GM19023 (cell line): ENCODE measurements around the gene PELI1.

Experiments used
- ATAC-seq: cut with Tn5 transposase; IDR thresholded peaks from one replicate; pipeline ENCODE4 v1.9.1; 2021; ENCODE audit warnings: mild to moderate bottlenecking, moderate library complexity; ENCODE audit not compliant: unreplicated experiment

Gene PELI1, protein sequence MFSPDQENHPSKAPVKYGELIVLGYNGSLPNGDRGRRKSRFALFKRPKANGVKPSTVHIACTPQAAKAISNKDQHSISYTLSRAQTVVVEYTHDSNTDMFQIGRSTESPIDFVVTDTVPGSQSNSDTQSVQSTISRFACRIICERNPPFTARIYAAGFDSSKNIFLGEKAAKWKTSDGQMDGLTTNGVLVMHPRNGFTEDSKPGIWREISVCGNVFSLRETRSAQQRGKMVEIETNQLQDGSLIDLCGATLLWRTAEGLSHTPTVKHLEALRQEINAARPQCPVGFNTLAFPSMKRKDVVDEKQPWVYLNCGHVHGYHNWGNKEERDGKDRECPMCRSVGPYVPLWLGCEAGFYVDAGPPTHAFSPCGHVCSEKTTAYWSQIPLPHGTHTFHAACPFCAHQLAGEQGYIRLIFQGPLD

DNA sequence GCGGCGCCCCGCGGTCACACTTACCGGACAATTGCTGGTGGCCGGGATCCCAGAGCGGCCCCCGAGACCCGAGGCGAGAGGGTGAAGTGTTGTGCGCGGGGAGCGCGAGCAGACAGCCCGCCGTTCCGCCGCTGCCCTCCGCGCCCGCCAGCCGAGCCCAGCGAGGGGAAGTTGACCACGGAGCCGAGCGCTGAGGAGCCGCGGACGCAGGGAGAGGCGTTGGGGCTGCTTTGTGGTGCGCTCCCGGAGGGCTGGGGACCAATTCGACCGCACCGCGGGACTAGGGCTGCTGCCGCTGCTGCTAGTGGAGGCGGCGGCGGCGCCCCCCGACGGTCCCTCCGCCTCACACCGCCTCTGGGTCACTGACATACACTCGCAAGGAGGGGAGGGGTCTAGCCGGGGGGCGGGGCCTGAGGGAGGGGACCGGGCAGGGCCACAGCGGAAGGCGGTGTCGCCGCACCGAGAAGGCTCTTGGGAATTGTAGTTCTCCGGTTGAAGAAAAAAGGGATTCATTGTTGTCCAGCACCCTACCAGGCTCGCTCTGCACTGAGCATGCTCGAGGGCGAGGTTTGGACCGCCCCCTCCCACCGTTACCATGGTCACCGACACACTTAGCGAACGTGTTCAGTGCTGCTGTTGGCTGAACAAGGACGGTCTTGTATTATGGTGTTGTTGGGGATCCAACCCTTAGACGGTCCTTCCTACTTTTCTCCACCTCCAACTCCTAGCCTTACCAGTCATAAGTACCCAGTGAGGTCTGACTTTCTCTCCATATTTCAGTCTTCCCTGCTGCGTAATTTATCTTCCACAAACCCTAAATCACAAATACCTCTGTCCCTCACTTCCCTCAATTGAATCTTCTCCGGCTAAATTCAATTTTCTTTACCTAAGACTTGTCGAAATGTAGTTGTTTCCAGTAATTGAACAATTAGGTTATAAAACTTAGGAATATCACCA lies at the start of gene PELI1:
TSS of gene PELI1 (minus strand) at position 364 of the 957 bp plus-strand sequence. CDS start 36,110 bp downstream, outside the sequence.
- peak; percentile 88 for ATAC-seq

DNA sequence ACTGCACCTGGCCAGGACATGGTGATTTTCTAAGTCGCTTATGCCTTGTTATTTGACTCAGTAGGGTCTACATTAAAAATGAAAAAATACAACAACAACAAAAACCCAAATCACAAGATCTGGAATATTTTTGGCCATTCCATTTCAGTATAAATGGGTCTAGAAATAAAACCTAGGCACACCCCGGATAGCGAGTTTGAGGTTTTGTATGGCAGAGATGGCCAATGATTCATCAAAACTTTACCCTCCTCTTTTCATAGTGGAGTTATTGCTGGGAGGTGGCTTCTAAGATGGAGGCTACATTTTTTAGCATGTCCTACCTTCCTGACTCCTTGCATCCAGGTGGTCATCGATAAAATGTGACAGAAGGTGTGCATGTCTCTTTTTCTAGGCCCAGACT lies 49.3 kb upstream of the PELI1 start:
- no peak for ATAC-seq

DNA sequence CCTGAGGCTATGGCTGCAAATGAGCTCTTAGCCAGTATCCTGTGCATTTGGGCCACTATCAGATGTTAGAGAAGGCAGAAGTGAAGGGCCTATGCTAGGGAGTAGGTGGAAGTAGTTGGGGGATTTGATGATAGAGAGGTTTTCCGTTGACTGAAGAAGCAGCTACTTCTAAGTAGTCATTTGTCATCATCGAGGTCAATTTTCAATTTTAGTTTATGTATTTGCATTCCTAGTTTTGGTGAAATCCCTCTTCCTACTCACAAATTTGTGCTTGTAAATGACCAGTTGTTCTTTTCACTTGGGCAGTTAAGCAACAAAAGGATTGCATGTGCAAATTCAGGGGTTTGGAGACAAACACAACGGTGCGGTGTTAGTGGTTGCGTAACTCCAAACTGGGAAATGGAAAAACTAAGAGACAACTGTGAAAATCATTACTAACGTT lies 48.5 kb upstream of the PELI1 start:
- peak; percentile 51 for ATAC-seq

DNA sequence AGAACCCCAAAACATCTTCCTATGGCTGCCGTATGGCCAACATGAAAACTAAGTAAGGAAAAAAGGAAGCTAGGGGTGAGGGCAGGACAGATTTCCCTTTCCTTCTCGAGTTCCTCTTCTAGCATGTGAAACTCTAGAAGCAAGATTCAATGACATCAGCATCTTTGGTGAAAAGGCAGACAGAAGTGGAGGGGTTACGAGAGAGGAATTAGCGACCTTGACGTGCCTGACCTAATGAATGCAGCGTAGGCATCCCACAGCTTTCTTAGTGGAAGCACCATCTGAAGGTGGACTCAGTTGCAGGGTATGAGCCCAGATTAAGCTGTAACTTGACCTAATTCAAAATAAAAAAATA lies 47.9 kb upstream of the PELI1 start:
- ATAC-seq, result no peak

DNA sequence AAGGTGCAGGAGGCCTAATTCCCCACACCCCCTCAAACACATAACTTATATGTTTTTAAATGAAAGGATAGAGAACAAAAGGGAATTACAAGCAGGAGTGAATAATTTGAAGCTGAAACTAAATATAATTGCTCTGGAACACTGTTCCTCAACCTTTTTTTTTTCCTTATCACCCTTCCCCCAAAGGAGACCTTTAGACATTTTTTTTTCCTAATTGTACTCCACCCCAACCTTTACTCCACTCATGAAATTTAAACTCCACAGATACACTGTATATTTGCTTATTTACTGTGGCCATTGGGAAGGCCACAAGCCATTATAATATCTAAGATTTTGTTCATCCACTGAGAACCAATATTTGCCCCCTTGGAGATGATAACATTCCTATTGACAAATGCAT lies 45.4 kb upstream of the PELI1 start:
- ATAC-seq, result no peak

DNA sequence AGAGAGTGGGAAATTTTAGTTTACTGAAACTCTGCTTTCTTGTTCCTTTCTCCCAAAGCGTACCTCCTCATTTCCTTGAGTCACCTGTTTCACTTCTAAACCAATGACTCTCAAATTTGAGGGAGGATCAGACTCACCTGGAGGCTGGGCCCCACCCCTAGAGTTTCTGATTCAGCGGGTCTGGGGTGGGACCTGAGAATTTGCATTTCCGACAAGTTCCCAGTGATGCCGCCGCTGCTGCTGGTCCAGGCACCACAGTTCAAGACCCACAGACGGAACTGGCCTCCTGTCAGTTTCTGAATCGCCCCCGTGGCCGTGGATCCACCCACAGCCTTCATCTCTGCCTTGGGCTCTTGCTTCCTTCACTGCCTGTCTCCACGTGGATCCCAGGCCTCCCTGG lies 44.9 kb upstream of the PELI1 start:
- ATAC-seq, result no peak

DNA sequence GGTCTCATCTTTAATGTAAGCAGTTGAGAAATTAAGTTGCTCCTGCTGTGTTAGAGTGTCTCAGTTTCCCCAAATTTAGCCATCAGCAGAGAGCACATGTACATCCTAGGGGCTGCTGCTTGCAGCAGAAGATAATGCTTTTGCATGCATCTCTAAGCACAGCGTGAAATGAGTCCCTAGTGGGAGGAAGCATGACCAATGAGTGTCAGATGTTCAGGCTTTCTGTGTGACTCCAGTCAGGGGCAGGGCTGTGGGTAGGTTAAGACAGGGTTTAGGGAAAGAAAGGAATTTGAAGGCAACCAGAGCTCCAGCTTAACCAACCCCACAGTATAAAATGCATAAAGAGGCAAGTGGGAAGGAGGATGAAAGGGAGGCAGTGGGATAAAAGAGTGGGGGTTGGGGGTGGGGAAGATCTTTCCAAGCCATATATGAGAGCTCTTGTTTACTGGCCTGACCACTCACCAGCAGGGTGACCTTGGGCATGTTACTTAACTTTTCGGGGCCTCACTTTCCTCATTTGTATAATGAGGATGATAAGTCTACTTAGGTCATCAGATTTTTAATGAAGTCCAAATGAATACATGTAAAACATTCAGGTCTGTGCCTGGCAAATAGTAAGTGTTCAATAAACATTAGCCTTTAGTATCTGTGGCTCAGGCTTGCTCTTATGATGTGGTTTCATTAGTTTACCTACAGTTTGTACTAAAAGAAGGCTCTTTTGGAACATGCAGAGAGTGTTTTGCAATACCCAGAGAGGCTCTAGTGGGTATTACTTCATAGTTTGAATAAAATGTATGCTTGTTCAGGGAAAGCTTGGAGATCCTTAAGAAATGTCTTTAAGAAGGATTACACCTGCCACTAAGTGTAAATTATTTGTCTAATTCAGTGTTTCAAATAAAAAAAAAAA lies 42.7 kb upstream of the PELI1 start:
- no peak for ATAC-seq

DNA sequence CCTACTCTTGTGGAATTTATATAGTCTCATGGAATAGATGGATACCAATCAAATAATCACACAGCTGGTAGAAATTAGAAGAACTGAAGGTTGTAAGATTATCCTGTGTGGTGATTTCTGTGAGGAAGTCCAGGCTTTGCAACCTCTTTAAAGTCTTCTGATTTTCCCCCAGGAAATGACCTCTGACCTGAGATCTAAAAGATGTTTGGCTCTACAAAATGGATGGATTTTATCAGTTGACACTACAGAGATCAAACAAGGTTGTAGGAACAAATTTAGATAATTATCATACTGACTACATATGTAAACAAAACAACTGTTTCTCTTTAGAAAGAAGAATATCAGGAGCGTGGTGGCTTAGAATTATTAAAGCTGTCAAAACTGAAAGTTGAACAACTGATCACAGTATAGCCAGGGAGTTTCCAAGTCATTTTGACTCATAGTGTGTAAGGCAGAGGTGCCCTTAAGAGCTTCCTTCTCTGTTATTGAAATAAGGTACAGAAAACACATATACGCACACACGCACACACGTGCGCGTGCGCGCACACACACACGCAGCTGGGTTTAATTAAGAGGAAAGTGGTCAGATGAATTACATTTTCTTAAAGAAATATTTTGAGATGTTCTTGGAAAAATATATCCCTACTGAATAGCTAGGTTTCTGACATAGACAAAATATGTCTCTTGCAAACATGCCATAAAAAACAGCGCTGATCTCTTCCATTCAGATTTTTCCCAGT lies 35.5 kb upstream of the PELI1 start:
- peak; percentile 89 for ATAC-seq

DNA sequence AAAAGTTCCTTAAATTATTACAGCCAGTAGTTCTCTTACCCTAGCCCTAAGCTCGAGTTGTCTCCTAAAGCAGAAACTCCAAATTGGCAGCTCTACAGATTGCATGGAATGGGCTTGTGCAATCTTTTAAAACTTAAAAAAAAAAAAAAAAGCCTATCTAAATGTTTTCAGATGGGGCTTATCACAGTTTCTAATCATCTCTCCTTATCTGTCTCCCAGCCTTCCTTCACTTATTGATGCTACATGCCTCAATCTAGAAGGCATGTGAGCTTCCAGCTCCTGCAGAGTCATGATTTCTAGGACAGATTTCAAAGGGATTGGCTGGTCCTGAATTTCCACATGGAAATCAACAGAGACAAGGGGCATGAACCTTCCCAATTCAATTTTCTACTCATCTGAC lies 33.1 kb upstream of the PELI1 start:
- no peak for ATAC-seq

DNA sequence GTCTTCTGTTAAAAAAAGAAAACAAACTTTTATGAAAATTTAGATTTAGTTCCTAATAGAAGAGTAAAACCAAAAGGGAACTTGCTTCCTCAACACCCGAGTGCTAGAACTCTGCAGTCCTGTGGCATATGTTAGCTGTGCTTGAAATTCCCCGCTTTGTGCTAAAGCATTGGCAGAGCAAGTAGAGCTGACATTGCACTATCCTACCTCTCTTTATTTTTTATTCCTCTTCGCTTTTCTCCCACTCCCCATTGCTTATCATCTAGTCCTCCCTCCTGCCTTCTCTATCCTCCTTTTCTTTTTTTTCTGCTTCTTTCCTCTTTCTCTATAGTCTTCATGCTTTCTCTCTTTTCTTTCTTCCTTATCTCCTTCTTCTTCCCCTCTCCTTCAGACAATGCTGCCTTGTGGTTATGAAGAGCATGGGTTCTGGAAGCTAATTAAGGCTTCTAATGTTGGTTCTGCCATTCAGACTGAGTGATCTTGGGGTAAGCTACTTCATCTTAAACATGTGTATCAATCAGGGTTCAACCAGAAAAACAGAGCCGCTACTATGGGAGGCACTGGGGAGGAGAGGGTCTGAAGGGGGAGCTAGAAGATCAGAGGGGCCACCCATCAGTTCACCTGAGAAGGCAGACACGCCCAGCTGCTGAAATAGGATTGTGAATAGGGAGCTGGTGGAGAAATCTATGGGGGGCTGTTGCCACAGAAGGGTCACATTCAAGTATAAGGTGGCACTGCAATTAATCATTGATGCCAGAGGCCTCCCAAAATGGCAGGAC lies 31.4 kb upstream of the PELI1 start:
- no peak for ATAC-seq

DNA sequence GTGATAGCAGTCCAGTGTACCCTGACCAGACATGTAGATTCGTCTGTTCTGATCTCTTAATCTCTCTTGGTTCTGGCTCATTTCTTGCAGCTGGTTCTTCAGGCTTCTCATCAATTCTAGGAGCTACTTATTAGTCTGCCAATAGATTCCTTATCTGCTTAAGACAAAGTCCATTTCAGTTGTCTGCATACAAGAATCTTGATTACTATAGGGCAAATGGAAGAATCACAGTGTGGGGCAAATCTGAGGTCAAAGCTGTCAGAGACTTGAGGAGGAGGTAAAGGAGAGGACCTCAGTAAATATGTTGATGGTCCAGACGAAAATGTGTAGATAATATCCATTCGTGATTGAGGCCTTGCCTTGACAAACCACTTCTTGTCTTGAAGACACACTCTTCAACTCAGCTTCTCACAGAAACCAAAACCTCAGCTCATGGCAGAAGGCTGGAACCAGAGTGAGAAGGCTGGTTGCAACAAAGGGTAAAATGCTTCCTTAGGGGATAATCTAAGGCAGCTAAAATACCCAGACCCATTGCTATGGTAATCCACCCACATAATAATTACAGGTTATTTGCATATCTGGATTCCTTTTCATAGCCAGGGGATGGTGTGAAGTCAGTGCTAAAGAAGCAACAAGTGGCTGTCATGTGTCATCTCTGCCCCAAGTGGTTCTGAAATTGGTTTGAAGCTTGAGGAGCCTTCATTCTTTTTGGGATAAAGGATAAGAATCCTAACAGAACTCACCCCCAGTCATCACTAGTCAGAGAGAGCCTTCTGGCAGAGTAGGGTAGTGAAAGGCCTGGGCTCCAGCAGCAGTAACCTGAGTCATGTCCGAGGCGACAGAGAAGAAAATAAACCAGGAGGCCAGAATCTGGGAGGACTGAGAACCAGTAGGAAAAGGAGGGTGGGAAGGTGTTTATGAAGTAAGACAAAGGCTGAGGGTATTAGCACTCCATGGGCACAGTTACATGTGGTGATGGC lies 29.2 kb upstream of the PELI1 start:
- no peak for ATAC-seq

DNA sequence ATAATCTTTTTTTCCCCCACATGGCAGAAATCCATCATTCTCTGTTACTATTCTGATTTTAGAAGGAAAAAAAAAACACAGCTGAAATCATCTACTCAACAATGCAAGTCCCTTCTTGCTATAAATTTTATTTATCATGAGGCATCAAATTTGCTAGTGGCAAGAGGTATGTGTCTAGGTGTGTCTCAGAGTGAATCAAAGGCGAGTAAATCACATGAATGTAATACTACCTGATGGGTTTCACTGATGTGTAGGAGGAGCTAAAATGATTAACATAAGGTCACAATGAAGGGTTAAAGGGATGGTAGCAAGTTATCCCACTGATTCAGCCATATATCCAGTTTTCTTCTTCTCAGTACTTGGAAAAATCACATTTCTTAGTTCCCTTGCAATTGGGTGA lies 24.5 kb upstream of the PELI1 start:
- no peak for ATAC-seq

DNA sequence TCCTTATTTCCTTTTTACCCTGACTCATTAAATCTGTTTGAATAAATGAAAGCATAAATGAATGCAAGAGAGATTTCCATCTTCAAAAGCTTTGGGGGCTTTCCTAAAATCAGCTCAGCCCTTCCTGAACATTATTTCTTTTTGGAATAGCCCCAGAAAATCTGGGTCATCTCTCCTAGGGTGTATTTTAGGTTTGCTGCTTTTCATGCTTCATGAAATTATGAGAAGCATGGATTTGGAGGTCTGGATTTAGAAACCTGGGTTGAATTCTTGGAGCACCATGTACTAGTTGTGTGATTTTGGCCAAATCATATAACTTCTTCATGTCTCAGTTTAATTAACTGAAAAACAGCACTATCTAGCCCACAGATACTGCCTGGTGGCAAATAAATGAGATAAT lies 24.0 kb upstream of the PELI1 start:
- ATAC-seq, result no peak

DNA sequence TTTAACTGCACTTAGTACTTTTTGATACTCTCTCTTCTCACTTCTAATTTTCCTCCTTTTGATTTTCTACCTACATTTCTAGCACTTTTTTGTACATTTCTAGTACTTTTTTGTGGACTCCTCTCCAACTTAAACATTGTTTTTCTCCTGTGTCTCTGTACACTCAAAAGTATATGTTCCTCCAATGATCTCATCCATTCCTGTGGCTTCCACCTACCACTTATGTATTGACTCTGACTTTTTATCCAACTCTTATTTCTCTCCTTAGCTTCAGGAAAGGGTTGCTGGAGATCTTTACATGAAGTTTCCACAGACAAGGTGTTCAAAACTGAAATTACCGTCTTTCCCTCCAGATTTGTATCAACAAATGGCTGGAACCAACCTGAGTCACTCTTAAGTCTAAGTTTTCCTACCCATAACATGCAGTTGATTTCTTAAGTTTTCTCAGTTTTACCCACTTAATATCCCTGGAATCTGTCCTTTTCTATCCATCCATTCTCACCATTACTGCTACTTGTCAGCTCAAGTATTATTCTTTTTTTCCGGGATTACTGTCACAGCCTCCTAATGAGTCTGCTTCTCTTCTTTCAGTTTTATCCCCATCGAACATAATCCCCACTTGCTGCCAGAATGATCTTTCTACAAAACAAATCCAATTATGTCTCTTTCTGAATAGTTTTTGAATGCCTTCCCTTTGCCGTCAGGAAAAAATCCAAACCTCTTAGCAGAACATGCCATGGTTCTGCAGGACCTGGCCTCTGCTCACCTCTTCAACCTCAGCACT lies 22.6 kb upstream of the PELI1 start:
- no peak for ATAC-seq

DNA sequence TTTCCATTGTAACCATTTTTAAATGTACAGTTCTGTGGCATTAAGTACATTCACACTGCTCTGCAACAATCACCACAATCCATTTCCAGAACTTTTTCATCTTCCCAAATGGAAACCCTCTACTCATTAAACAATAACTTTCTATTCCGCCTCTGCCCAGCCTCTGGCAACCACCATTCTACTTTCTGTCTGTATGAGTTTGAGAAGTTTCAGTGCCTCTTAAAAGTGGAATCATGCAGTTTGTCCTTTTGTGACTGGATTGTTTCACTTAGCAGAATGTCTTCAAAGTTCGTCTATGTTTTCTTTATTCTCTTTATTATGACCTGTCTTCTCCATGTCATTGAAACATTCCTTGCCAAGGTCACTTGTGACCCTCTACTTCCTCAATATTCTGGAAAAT lies 22.0 kb upstream of the PELI1 start:
- ATAC-seq, result no peak

DNA sequence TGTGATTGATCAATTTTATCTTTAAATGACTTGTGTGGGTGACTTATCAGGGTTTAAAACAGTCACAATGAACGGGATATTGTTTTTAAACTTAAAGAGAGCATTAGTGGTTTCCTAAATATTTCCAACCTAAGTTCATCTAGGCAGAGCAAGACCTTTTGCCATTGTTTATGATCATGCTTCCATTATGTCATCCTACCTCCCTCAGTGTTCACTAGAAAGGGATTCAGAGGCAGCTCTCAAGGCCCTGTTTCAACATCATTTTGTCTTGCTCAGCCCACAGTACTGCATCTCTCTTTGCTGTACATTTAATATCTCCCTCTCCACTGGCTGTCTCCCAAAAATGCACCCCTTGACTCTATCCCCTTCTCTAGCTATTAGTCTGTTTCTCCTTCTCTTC lies 21.5 kb upstream of the PELI1 start:
- ATAC-seq, result no peak

DNA sequence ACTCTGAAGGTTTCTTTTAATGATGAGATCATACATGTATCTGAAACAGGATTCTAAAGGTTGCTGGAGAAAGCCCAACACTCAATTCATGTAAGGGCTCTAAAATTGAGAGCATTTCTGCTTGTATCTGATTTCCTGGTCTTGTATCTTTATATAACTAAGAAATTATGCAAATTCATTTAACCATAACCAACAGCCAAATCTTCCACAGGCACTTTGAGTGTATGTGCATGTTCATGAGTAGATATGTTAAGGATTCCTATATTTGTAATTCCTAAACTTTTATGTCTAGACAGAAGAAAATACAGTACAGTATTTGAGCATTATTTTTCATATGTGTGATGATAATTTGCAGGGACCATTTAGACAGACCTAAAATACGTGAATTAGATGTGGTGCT lies 20.4 kb upstream of the PELI1 start:
- no peak for ATAC-seq
